ENCODE results near the gene PDE11A. TPM values are rescaled to one million over a fixed set of nuclear protein-coding genes. Genes with fewer than 3 reads are reported as not detected.
A peak's percentile ranks its signal among the peaks of the same experiment; 100 is the strongest.

The PDE11A gene
- total RNA-seq, 2 donors from 2014 or later: 0.28 to 3.5 TPM

DNA sequence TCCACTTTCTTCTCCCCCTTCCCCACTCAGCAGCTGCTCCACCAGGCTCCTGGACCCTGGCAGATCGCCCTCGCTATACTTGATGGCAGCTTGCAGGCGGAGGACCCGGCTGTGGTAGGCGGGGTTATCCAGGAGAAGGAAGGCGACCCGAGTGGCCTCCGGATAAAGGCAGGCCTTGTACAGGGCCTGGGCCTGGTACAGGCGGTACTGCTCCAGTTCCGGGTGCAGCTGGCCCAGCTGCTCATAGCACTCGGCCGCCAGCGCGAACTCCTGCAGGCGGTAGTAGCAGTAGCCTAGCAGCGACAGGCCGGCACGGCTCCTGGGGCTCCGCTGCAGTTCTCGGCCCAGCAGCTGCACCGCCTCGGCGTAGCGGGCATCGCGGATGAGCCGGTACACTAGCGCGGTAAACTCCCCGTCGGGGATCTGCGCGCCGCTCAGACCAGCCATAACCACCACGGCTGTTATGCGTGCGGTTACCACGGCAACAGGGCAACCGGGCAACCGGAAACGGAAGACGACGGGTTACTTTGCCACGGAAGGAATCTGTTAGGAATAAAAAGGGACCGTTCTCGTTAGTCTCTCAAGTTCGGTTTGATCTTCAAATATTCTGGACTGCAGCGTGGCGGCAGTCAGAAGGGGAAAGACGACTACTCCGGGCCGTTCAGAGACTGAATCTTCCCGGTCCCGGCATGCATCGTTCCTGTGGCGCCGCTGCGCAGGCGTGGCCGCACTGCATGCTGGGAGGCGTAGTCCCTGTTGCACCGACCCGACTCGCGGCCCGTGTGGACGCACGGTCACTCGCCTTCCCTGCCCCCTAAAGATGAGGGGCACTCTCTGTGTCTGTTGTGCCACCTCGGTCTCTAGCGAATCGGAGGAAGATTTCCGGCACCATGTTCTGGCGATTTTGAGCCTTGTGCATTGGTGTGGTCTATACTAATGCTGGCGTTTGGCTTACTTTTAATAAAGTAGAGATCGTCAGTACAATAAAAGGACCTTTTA is 454.0 kb downstream of the PDE11A start:
- H3K9me3 ChIP-seq: no peaks in the 10 kb centered on the region
- DNase-seq (ENCODE audit: low spot score) (peak; percentile 73), ATAC-seq (ENCODE audit: insufficient number of reproducible peaks, low FRiP score, low read depth) (peak; percentile 94)
- peaks cover 3 to 5% of the 10 kb centered on the region in 2 donors for H3K4me1 ChIP-seq (ENCODE audit: control insufficient read depth in 1 of 2, low read depth in 2 of 2)
- no peaks in the 10 kb centered on the region for H3K36me3 ChIP-seq
- peak overlapping the region; percentile 81 for H3K4me3 ChIP-seq
- TF ChIP-seq, protein P1, sequence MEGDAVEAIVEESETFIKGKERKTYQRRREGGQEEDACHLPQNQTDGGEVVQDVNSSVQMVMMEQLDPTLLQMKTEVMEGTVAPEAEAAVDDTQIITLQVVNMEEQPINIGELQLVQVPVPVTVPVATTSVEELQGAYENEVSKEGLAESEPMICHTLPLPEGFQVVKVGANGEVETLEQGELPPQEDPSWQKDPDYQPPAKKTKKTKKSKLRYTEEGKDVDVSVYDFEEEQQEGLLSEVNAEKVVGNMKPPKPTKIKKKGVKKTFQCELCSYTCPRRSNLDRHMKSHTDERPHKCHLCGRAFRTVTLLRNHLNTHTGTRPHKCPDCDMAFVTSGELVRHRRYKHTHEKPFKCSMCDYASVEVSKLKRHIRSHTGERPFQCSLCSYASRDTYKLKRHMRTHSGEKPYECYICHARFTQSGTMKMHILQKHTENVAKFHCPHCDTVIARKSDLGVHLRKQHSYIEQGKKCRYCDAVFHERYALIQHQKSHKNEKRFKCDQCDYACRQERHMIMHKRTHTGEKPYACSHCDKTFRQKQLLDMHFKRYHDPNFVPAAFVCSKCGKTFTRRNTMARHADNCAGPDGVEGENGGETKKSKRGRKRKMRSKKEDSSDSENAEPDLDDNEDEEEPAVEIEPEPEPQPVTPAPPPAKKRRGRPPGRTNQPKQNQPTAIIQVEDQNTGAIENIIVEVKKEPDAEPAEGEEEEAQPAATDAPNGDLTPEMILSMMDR (IDR thresholded peaks at IDR 0.05): no peak
- no peaks in the 10 kb centered on the region for H3K27me3 ChIP-seq (replicated peaks; ENCODE audit: insufficient read depth)
- peak overlapping the region; percentile 90 to 92 for H3K27ac ChIP-seq

GRCh38 chr2:177617849-177618248 is 454.7 kb downstream of the PDE11A start:
- ATAC-seq (ENCODE audit: insufficient number of reproducible peaks, low FRiP score, low read depth) (no peak), DNase-seq (ENCODE audit: low spot score) (no peak)
- H3K9me3 ChIP-seq: no peaks in the 10 kb centered on the region
- no peaks in the 10 kb centered on the region for H3K36me3 ChIP-seq
- TF ChIP-seq, protein P1 (IDR thresholded peaks at IDR 0.05): no peak
- H3K4me3 ChIP-seq: peak overlapping the region; percentile 81
- peak overlapping the region in 1 of 2 donors; percentile 90 for H3K27ac ChIP-seq
- H3K27me3 ChIP-seq (replicated peaks; ENCODE audit: insufficient read depth): no peaks in the 10 kb centered on the region
- H3K4me1 ChIP-seq (ENCODE audit: control insufficient read depth in 1 of 2, low read depth in 2 of 2): peaks cover 3 to 5% of the 10 kb centered on the region in 2 donors

GRCh38 chr2:177616731-177617130 is 455.8 kb downstream of the PDE11A start:
- Histone ChIP-seq H3K4me3 (no peak overlapping the region), H3K9me3 (no peaks in the 10 kb centered on the region), H3K27ac (no peak overlapping the region), H3K4me1 (ENCODE audit: control insufficient read depth in 1 of 2, low read depth in 2 of 2) (peaks cover 3 to 5% of the 10 kb centered on the region in 2 donors), H3K27me3 (replicated peaks; ENCODE audit: insufficient read depth) (no peaks in the 10 kb centered on the region), H3K36me3 (no peaks in the 10 kb centered on the region)
- TF ChIP-seq, protein P1 (IDR thresholded peaks at IDR 0.05): no peak
- ATAC-seq (ENCODE audit: insufficient number of reproducible peaks, low FRiP score, low read depth): no peak
- no peak for DNase-seq (ENCODE audit: low spot score)

DNA sequence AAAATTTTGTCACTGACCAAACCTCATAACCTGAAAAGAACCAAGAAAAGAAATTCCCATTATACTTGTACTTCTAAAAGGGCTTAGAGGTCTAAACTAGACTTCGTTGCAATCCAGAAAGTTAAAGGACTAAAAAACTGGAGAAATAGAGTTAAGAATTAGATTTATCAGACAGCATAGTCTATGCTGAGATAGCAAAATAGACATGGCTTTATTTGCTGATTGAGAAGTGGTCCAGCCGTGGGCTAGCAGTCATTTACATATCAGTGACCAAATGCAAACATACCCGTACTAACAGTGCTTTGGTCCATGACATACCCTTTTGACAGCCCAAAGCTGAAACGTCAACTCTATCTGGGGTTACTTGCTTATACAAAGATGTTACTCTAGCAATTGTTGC is 456.5 kb downstream of the PDE11A start:
- DNase-seq (ENCODE audit: low spot score): no peak
- Histone ChIP-seq H3K4me3 (no peak overlapping the region), H3K9me3 (no peaks in the 10 kb centered on the region), H3K27me3 (replicated peaks; ENCODE audit: insufficient read depth) (no peaks in the 10 kb centered on the region), H3K27ac (no peak overlapping the region), H3K36me3 (no peaks in the 10 kb centered on the region), H3K4me1 (ENCODE audit: control insufficient read depth in 1 of 2, low read depth in 2 of 2) (peaks cover 3 to 5% of the 10 kb centered on the region in 2 donors)
- no peak for ATAC-seq (ENCODE audit: insufficient number of reproducible peaks, low FRiP score, low read depth)
- TF ChIP-seq, protein P1 (IDR thresholded peaks at IDR 0.05): no peak

- ATAC-seq (ENCODE audit: insufficient number of reproducible peaks, low FRiP score, low read depth) (no peak), DNase-seq (ENCODE audit: low spot score) (no peak)
- Histone ChIP-seq H3K36me3 (no peaks in the 10 kb centered on the region), H3K4me1 (ENCODE audit: control insufficient read depth in 1 of 2, low read depth in 2 of 2) (no peaks in the 10 kb centered on the region), H3K27ac (no peak overlapping the region), H3K4me3 (no peak overlapping the region), H3K27me3 (replicated peaks; ENCODE audit: insufficient read depth) (no peaks in the 10 kb centered on the region), H3K9me3 (no peaks in the 10 kb centered on the region)
- TF ChIP-seq, protein P1 (IDR thresholded peaks at IDR 0.05): no peak
Measured at GRCh38 chr2:177612659-177613058, 459.9 kb downstream of the PDE11A start.

All from thoracic aorta (tissue), 2 donors.